ENCODE data around the gene ASXL1. TPM values are rescaled to one million over a fixed set of nuclear protein-coding genes. Genes with fewer than 3 reads are reported as not detected.

The ASXL1 gene
- polyA plus RNA-seq, 1 of the 3 experiments (the other 2 are of a cell fraction) = 36.6 TPM

GRCh38 chr20:32445539-32446273, 87.6 kb downstream of the ASXL1 start:
- peaks cover 2% of the 10 kb centered on the region; the same call in 1 of the 2 replicates for H3K79me2 ChIP-seq (ENCODE audit: insufficient read depth)
- no peak overlapping the region for H3K9ac ChIP-seq
- peaks cover 16% of the 10 kb centered on the region; the same call in 1 of the 2 replicates for H4K20me1 ChIP-seq (ENCODE audit: insufficient read depth)
- H3K4me2 ChIP-seq = no peak overlapping the region
- no peaks in the 10 kb centered on the region for H3K27me3 ChIP-seq (ENCODE audit: insufficient read depth)
- WGBS (ENCODE audit: low lambda C conversion rate) = 54% methylated on average over 3 of the region's 12 CpGs
- H3K9me3 ChIP-seq = no peaks in the 10 kb centered on the region
- peaks cover 0 to 69% of the 10 kb centered on the region in 2 experiments; a peak in 3 of 4 replicates for H3K4me1 ChIP-seq (ENCODE audit: control insufficient read depth in 1 of 2, insufficient read depth in 2 of 2, low read depth in 1 of 2, low read length in 1 of 2)
- H3K36me3 ChIP-seq (replicated peaks in 1 of 2; ENCODE audit: control insufficient read depth in 1 of 2, insufficient read depth in 2 of 2, low read length in 1 of 2) = peaks cover 33 to 72% of the 10 kb centered on the region in 2 experiments
- CTCF ChIA-PET = interaction anchor here (0.7 to 5.4 kb wide), 7 partner anchors 9 to 372 kb away, joined by 3 to 37 read pairs (median 5); no protein-coding TSS in a partner anchor
- no peaks in the 10 kb centered on the region for H3K9me2 ChIP-seq
- DNase-seq = peak; percentile 87
- peaks cover 7% of the 10 kb centered on the region for H3F3A ChIP-seq (replicated peaks; ENCODE audit: insufficient read depth)
- POLR2A ChIA-PET = interaction anchor here (0.9 to 1.7 kb wide), 3 partner anchors 38 to 88 kb away, joined by 3 to 6 read pairs (median 5); partner anchors contain the start of gene ASXL1
- no peak overlapping the region for H2AFZ ChIP-seq (ENCODE audit: low read depth)
- H3K27ac ChIP-seq (ENCODE audit: low read depth in 2 of 2, low read length in 1 of 2) = peak overlapping the region in 1 of 2 experiments; percentile 98; a peak in 2 of 4 replicates
- H3K4me3 ChIP-seq (ENCODE audit: low read depth in 2 of 2, low read length in 1 of 2) = no peak overlapping the region; a peak in 1 of 4 replicates
- TF ChIP-seq TCF12 (IDR thresholded peaks at IDR 0.05) (no peak), RXRA (IDR thresholded peaks at IDR 0.05; ENCODE audit: borderline replicate concordance, low read depth) (no peak), GATA2 (CRISPR knock-in tag; IDR thresholded peaks at IDR 0.05) (peak; percentile 72), JUND (IDR thresholded peaks at IDR 0.05) (no peak), USF1 (IDR thresholded peaks at IDR 0.05; ENCODE audit: borderline replicate concordance, low read depth) (no peak), MEF2A (IDR thresholded peaks at IDR 0.05; ENCODE audit: borderline replicate concordance, low read depth) (no peak), IRF3 (IDR thresholded peaks at IDR 0.05; ENCODE audit: low read depth, low read length) (no peak), EP300 (IDR thresholded peaks at IDR 0.05; ENCODE audit: borderline replicate concordance in 1 of 2, low read depth in 1 of 2, low read length in 1 of 2) (peak in 1 of 2 experiments; percentile 67; a peak in 1 of 4 replicates), NRF1 (IDR thresholded peaks at IDR 0.05; ENCODE audit: low read depth, low read length) (no peak), TAF1 (IDR thresholded peaks at IDR 0.05; ENCODE audit: borderline replicate concordance, low read depth, low read length) (no peak), CHD2 (IDR thresholded peaks at IDR 0.05; ENCODE audit: low read length, partially characterized antibody) (peak; percentile 46), EZH2phosphoT487 (IDR thresholded peaks at IDR 0.05; ENCODE audit: borderline replicate concordance, low read depth) (no peak), MXI1 (IDR thresholded peaks at IDR 0.05; ENCODE audit: low read depth, low read length) (peak; percentile 75), RCOR1 (IDR thresholded peaks at IDR 0.05; ENCODE audit: low read length) (peak; percentile 39), SMC3 (IDR thresholded peaks at IDR 0.05; ENCODE audit: low read depth, low read length) (no peak; the same call in 1 of the 2 replicates), TEAD4 (IDR thresholded peaks at IDR 0.05; ENCODE audit: borderline replicate concordance, insufficient read depth) (no peak), GABPA (IDR thresholded peaks at IDR 0.05; ENCODE audit: low read depth) (no peak), FOXJ3 (CRISPR knock-in tag; IDR thresholded peaks at IDR 0.05) (peak; percentile 58; the same call in 1 of the 2 replicates), YY1 (IDR thresholded peaks at IDR 0.05; ENCODE audit: low read depth) (no peak), NFIC (IDR thresholded peaks at IDR 0.05; ENCODE audit: borderline replicate concordance) (no peak), ELF1 (IDR thresholded peaks at IDR 0.05) (no peak)
- TF ChIP-seq, protein P1, sequence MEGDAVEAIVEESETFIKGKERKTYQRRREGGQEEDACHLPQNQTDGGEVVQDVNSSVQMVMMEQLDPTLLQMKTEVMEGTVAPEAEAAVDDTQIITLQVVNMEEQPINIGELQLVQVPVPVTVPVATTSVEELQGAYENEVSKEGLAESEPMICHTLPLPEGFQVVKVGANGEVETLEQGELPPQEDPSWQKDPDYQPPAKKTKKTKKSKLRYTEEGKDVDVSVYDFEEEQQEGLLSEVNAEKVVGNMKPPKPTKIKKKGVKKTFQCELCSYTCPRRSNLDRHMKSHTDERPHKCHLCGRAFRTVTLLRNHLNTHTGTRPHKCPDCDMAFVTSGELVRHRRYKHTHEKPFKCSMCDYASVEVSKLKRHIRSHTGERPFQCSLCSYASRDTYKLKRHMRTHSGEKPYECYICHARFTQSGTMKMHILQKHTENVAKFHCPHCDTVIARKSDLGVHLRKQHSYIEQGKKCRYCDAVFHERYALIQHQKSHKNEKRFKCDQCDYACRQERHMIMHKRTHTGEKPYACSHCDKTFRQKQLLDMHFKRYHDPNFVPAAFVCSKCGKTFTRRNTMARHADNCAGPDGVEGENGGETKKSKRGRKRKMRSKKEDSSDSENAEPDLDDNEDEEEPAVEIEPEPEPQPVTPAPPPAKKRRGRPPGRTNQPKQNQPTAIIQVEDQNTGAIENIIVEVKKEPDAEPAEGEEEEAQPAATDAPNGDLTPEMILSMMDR (IDR thresholded peaks at IDR 0.05) = no peak
- TF ChIP-seq, protein P2, sequence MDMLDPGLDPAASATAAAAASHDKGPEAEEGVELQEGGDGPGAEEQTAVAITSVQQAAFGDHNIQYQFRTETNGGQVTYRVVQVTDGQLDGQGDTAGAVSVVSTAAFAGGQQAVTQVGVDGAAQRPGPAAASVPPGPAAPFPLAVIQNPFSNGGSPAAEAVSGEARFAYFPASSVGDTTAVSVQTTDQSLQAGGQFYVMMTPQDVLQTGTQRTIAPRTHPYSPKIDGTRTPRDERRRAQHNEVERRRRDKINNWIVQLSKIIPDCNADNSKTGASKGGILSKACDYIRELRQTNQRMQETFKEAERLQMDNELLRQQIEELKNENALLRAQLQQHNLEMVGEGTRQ (IDR thresholded peaks at IDR 0.05; ENCODE audit: borderline replicate concordance, low read depth, low read length) = no peak
- TF ChIP-seq, protein P3, sequence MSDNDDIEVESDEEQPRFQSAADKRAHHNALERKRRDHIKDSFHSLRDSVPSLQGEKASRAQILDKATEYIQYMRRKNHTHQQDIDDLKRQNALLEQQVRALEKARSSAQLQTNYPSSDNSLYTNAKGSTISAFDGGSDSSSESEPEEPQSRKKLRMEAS (IDR thresholded peaks at IDR 0.05; ENCODE audit: low read depth) = no peak
- TF ChIP-seq, protein P4, sequence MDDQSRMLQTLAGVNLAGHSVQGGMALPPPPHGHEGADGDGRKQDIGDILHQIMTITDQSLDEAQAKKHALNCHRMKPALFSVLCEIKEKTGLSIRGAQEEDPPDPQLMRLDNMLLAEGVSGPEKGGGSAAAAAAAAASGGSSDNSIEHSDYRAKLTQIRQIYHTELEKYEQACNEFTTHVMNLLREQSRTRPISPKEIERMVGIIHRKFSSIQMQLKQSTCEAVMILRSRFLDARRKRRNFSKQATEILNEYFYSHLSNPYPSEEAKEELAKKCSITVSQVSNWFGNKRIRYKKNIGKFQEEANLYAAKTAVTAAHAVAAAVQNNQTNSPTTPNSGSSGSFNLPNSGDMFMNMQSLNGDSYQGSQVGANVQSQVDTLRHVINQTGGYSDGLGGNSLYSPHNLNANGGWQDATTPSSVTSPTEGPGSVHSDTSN (IDR thresholded peaks at IDR 0.05) = 0 out of 2 replicates have a peak, but pooled peaks have one; percentile 13
